NCI-H82 treated with DMSO at 0.1 percent for 48 hours (cell line): Measurements from ENCODE around the gene OXTR.

Experiments
- DNase-seq: peaks from one replicate; lab custom pipeline; 2025; ENCODE audit not compliant: unreplicated experiment; lab: John Stamatoyannopoulos, UW

Gene OXTR

GRCh38 chr3:8713901-8714759, 55.3 kb downstream of the OXTR start:
- DNase-seq = peak; percentile 3

- DNase-seq = no peak
These were observed 56.5 kb downstream of the OXTR start for GRCh38 chr3:8712908-8713255.

DNA sequence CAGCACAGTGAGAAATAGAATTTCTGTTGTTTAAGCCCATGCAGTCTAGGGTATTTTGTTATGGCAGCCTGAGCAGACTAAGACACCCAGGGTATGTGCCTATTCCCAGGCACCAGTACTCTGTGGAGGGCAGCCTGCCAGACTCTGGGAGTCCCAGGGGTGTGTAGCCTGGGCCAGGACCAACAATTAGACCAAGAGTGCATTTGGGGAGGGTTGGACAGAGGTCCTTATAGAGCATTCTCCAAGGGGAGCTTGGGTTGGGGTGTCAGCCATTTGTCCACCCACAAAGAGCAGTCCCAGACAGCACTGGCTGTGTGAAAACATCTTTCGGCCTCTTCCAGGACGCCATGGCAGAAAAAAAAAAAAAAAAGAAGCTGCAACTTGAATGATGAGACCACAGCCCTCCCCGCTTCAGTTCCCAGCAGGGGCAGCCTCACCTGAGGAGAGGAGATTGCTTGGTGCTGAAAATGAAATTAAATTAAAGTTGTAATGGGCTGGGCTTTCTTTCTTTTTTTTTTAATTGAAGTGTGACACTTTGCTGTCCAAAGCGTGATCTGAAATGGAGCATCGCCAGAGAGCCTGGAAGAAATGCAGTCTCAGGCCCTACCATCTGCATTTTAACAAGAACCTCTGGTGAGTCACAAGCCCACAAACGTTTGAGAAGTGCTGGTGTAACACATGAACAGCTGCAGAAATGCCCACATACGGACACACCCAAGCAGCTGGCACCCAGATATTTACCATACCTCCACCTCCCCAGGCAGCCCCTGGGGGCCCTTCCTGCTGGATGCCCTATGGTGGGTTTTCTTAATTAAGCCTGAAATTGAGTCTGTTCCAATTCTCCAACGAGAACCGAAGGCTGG, 57.1 kb downstream of the OXTR start:
- DNase-seq = no peak

DNA sequence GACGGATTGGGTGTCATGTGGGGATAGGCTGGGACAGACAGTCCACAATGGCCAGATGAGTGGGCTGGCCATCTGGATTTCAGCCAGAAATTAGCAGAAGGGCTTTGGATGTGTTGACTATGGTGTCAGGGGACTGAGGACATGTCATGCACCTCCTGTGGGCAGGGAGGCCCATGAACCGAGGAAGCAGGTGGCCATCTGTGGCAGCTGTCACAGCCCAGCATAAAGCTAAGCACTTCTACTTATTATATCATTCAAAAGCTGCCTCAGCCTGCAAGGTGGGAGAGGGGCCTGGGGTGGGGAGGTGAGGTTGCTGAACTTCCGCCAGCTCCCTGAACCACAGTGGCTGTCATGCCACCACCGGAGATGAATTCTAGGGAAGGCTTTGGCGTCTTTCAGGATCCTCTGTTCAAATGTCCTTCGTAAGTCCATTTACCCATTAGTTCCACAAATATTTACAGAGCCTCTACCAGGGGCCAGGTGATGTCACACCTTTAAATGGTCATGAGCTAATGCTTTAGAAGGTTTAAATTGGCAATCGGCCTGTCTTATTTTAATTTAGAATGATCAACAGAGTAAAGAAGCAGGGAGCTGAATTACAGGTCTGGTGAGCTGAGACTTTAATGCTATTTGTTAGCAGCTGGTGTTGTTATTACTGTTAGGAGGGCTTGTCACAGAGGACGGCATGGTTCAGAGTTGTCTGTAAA, 59.5 kb downstream of the OXTR start:
- peak; percentile 32 for DNase-seq

DNA sequence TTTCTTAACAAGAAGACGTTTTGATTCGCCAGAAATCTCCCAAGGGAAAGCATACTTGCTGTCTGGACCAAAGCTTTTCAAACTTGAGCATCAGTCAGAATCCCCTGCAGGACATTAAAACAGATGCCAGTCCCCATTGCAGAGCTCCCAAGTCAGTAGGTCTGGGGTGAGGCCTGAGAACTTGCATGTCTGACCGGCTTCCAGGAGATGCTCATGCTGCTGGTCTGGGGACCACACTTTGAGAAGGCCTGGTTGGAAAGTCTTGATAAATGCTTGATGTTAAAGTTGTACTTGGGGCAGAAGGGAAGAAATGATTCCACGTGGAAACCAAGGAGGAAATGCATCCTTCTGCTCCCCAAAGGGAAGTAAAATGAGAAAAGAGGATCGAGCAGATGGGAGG, 60.1 kb downstream of the OXTR start:
- DNase-seq = no peak

- DNase-seq = no peak
These were observed 63.8 kb downstream of the OXTR start for GRCh38 chr3:8705575-8705974.

GRCh38 chr3:8702560-8702959, 66.9 kb downstream of the OXTR start:
- DNase-seq = no peak
